HepG2 (cell line): ENCODE results near the gene ZSWIM8. TPM values are rescaled to one million over a fixed set of nuclear protein-coding genes. Genes with fewer than 3 reads are reported as not detected.

Experiments used
- BRF2 ChIP-seq: sonication (generic); formaldehyde crosslinking; IDR thresholded peaks from 2 replicates; pipeline ENCODE4 v1.8.1; 2022; ENCODE audit warnings: mild to moderate bottlenecking, missing genetic modification reagents
- CAMTA2 ChIP-seq: sonication (generic); formaldehyde crosslinking; IDR thresholded peaks from 2 replicates; pipeline ENCODE4 v1.4.0; 2020; ENCODE audit warnings: mild to moderate bottlenecking, missing genetic modification reagents, borderline replicate concordance
- HNRNPK ChIP-seq: fragments of 200-400 bp; formaldehyde crosslinking; IDR thresholded peaks from 2 replicates; pipeline ENCODE4 v1.6.1; 2018; ENCODE audit warnings: low read length, low read depth, moderate library complexity, mild to moderate bottlenecking; ENCODE audit not compliant: poor library complexity, severe bottlenecking
- MED13 ChIP-seq: sonication (generic); formaldehyde crosslinking; IDR thresholded peaks from 2 replicates; pipeline ENCODE4 v1.5.0; 2020; ENCODE audit warnings: missing genetic modification reagents
- RARG ChIP-seq: sonication (generic); formaldehyde crosslinking; IDR thresholded peaks from 2 replicates; pipeline ENCODE4 v1.4.0; 2020; ENCODE audit warnings: low read depth, mild to moderate bottlenecking, missing genetic modification reagents
- YY1 ChIP-seq: IDR thresholded peaks from 2 replicates; pipeline ENCODE4 v1.6.1; 2011; ENCODE audit warnings: low read length, low read depth, moderate library complexity, mild to moderate bottlenecking; ENCODE audit not compliant: insufficient read depth, insufficient replicate concordance
- ZHX2 ChIP-seq, 2 experiments: sonication (generic) in 1 of 2; formaldehyde crosslinking in 1 of 2; IDR thresholded peaks; 2 replicates each; pipeline versions ENCODE4 v1.6.1 to v1.9.0; 2014 to 2022; ENCODE audit warnings: antibody characterized with exemption in 1 of 2, borderline replicate concordance in 1 of 2, inconsistent platforms in 1 of 2, low read depth in 1 of 2, missing genetic modification reagents in 1 of 2
- ZNF136 ChIP-seq: sonication (generic); formaldehyde crosslinking; IDR thresholded peaks from 2 replicates; pipeline ENCODE4 v1.8.1; 2022; ENCODE audit warnings: low read depth, mild to moderate bottlenecking, moderate library complexity, missing genetic modification reagents
- ZNF414 ChIP-seq: sonication (generic); formaldehyde crosslinking; IDR thresholded peaks from 2 replicates; pipeline ENCODE4 v1.5.0; 2020; ENCODE audit warnings: missing genetic modification reagents
- ZNF672 ChIP-seq: sonication (generic); formaldehyde crosslinking; IDR thresholded peaks from 2 replicates; pipeline ENCODE4 v1.8.1; 2022; ENCODE audit warnings: missing genetic modification reagents
- ZNF687 ChIP-seq: sonication (generic); formaldehyde crosslinking; IDR thresholded peaks from 2 replicates; pipeline ENCODE4 v1.5.1; 2020; ENCODE audit warnings: mild to moderate bottlenecking, missing genetic modification reagents, moderate library complexity
- ZNF703 ChIP-seq: sonication (generic); formaldehyde crosslinking; IDR thresholded peaks from 2 replicates; pipeline ENCODE4 v1.5.1; 2020; ENCODE audit warnings: missing genetic modification reagents, mild to moderate bottlenecking, moderate library complexity, borderline replicate concordance
- polyA plus RNA-seq, 8 experiments: library from polyadenylated mRNA; depleted of rRNA in 3 of 8; stranded (reverse) in 7 of 8; unstranded in 1 of 8; fragments of >200 nt; fragmentation: Illumina TruSeq in 4 of 8; extraction: Trizol in 4 of 8; gene quantifications; 2 replicates each; pipeline versions ENCODE4 v1.2.1 to v1.2.3, GENCODE V29; 2011 to 2016; ENCODE audit warnings: low read depth in 4 of 8, missing spikeins in 1 of 8, mixed read lengths in 1 of 8; ENCODE audit not compliant: insufficient read depth in 1 of 8
- total RNA-seq, 5 experiments: library from RNA; depleted of rRNA; stranded (reverse); fragments of >200 nt; fragmentation: Illumina TruSeq; extraction: Trizol; gene quantifications; 2 replicates each; pipeline ENCODE4 v1.2.3, GENCODE V29; 2016; ENCODE audit warnings: low read depth in 1 of 5
- TF ChIP-seq, protein P1 (sequence below): sonication (generic); formaldehyde crosslinking; IDR thresholded peaks from 2 replicates; pipeline ENCODE4 v1.4.0; 2020; ENCODE audit warnings: missing genetic modification reagents

Gene ZSWIM8
- total and polyA plus RNA-seq, 2 of the 13 experiments (the other 11 are each of a cell fraction or from before 2014, with no cell fraction given) = 39.9 to 98.2 TPM

DNA sequence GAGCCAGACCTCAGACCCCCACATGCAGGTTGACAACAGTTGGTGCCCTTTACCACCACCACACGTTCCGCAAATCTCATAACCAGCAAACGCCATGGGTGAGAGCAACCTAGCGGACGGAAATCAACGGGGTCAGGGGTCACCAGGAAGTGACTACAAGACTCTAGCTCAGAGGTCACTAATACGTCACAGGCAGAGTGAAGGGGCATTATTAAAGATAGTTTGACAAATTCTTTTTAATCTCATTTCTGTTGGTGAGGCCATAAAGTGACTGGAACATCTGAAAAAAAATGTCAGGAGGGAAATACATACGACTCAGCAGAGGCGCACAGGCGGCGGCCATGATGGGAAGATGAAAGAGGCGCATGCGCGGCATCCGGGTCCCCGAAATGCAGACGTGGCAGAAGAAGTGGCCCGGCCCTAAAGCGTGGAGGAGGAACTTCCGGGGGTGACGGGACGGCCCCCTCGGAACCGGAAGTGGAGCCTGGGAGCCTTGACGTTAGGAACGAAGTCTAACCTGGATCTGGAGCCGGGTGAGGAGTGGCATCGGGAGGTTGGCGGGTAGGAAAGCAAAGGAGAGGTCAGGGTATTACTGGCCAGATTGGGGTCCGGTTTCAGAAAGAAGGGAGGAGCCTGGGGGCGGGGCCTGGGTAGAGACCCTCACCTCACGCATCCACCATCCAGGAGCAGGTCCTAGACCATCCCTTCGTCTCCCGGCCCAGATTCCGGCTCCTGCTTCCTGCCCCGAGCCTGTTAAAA is 41.3 kb upstream of the ZSWIM8 start, which contains the start of gene SEC24C (continued):
- TF ChIP-seq BRF2 = no peak
- peak; percentile 90 for TF ChIP-seq ZNF687 (CRISPR knock-in tag)
- TF ChIP-seq ZNF414 (CRISPR knock-in tag) = peak; percentile 27; the same call in 1 of the 2 replicates
- TF ChIP-seq ZNF672 = no peak
- TF ChIP-seq MED13 (CRISPR knock-in tag) = no peak
- no peak for TF ChIP-seq CAMTA2
- TF ChIP-seq ZNF136 = peak; percentile 87; the same call in 1 of the 2 replicates
- TF ChIP-seq, protein P1, sequence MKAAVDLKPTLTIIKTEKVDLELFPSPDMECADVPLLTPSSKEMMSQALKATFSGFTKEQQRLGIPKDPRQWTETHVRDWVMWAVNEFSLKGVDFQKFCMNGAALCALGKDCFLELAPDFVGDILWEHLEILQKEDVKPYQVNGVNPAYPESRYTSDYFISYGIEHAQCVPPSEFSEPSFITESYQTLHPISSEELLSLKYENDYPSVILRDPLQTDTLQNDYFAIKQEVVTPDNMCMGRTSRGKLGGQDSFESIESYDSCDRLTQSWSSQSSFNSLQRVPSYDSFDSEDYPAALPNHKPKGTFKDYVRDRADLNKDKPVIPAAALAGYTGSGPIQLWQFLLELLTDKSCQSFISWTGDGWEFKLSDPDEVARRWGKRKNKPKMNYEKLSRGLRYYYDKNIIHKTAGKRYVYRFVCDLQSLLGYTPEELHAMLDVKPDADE = no peak
- TF ChIP-seq HNRNPK = no peak
- TF ChIP-seq YY1 = peak; percentile 97
- 0 out of 2 replicates have a peak, but pooled peaks have one; percentile 33 for TF ChIP-seq ZNF703 (CRISPR knock-in tag)
- TF ChIP-seq ZHX2 (IDR thresholded peaks at IDR 0.05; ENCODE audit: low read depth) = peak; percentile 88
- TF ChIP-seq ZHX2 (CRISPR knock-in tag; IDR thresholded peaks at IDR 0.05; ENCODE audit: borderline replicate concordance) = no peak
- TF ChIP-seq RARG (CRISPR knock-in tag) = no peak
